Thoracic aorta (tissue), 2 donors: Measurements from ENCODE around the gene STAMBPL1. TPM values are rescaled to one million over a fixed set of nuclear protein-coding genes. Genes with fewer than 3 reads are reported as not detected.

Experiments used
- ATAC-seq: fragments of 150-250 bp; one replicate; pipeline ENCODE4 v1.8.0; 2017; ENCODE audit warnings: low read depth; ENCODE audit not compliant: insufficient number of reproducible peaks, low FRiP score
- DNase-seq: peaks from one replicate; pipeline ENCODE4 v3.0.0-alpha.2; 2020; ENCODE audit warnings: low spot score
- H3K27ac ChIP-seq, 2 donors: fragments of 200-600 bp; sonication (generic); 1 replicate in 1 of 2; 2 replicates in 1 of 2; pipeline ENCODE4 v1.5.1; 2016; ENCODE audit warnings: mild to moderate bottlenecking in 2 of 2, moderate library complexity in 2 of 2
- H3K27me3 ChIP-seq: fragments of 200-600 bp; sonication (generic); replicated peaks from 2 replicates; pipeline ENCODE4 v1.6.0; 2016; ENCODE audit warnings: mild to moderate bottlenecking; ENCODE audit not compliant: insufficient read depth
- H3K36me3 ChIP-seq: fragments of 200-600 bp; sonication (generic); one replicate; pipeline ENCODE4 v1.5.1; 2016
- H3K4me1 ChIP-seq, 2 donors: fragments of 200-600 bp; sonication (generic); 1 replicate in 1 of 2; 2 replicates in 1 of 2; pipeline versions ENCODE4 v1.5.1 to v1.6.0; 2016; ENCODE audit warnings: low read depth in 2 of 2, mild to moderate bottlenecking in 1 of 2; ENCODE audit not compliant: control insufficient read depth in 1 of 2
- H3K4me3 ChIP-seq: fragments of 200-600 bp; sonication (generic); 2 replicates; pipeline ENCODE4 v1.5.1; 2016; ENCODE audit warnings: mild to moderate bottlenecking
- H3K9me3 ChIP-seq: fragments of 200-600 bp; sonication (generic); 2 replicates; pipeline ENCODE4 v1.5.1; 2016
- CTCF ChIP-seq: fragments of 200-600 bp; sonication (generic); IDR thresholded peaks from one replicate; pipeline ENCODE4 v1.5.1; 2019; ENCODE audit warnings: antibody characterized with exemption
- total RNA-seq, 2 donors: library from RNA; depleted of rRNA; stranded (reverse); fragments of >200 nt; gene quantifications; one replicate each; pipeline versions ENCODE4 v1.1.0 to v1.2.3, GENCODE V29; 2016

STAMBPL1 gene
- total RNA-seq, 2 donors from 2014 or later, result 2.2 to 10.0 TPM

- Histone ChIP-seq H3K27me3 (no peaks in the 10 kb centered on the region), H3K36me3 (no peaks in the 10 kb centered on the region), H3K9me3 (no peaks in the 10 kb centered on the region), H3K4me3 (no peak overlapping the region), H3K27ac (no peak overlapping the region), H3K4me1 (no peaks in the 10 kb centered on the region)
- TF ChIP-seq CTCF, result no peak
- ATAC-seq (no peak), DNase-seq (no peak)
These were observed 39.9 kb upstream of the STAMBPL1 start for GRCh38 chr10:88840104-88840503.

GRCh38 chr10:88840881-88841280 is 39.2 kb upstream of the STAMBPL1 start:
- Histone ChIP-seq H3K27me3 (no peaks in the 10 kb centered on the region), H3K4me3 (no peak overlapping the region), H3K27ac (no peak overlapping the region), H3K4me1 (no peaks in the 10 kb centered on the region), H3K36me3 (no peaks in the 10 kb centered on the region), H3K9me3 (no peaks in the 10 kb centered on the region)
- DNase-seq (no peak), ATAC-seq (no peak)
- no peak for TF ChIP-seq CTCF

- no peaks in the 10 kb centered on the region for H3K9me3 ChIP-seq
- H3K27me3 ChIP-seq, result no peaks in the 10 kb centered on the region
- no peak overlapping the region for H3K27ac ChIP-seq
- no peaks in the 10 kb centered on the region for H3K36me3 ChIP-seq
- no peak overlapping the region for H3K4me3 ChIP-seq
- DNase-seq (no peak), ATAC-seq (no peak)
- no peak for TF ChIP-seq CTCF
- H3K4me1 ChIP-seq, result no peaks in the 10 kb centered on the region
These were observed 38.5 kb upstream of the STAMBPL1 start for GRCh38 chr10:88841316-88842111.

GRCh38 chr10:88843171-88843570 is 36.9 kb upstream of the STAMBPL1 start:
- no peak overlapping the region for H3K27ac ChIP-seq
- H3K27me3 ChIP-seq, result no peaks in the 10 kb centered on the region
- no peaks in the 10 kb centered on the region for H3K36me3 ChIP-seq
- DNase-seq, result no peak
- no peak for TF ChIP-seq CTCF
- H3K9me3 ChIP-seq, result no peaks in the 10 kb centered on the region
- H3K4me3 ChIP-seq, result no peak overlapping the region
- no peaks in the 10 kb centered on the region for H3K4me1 ChIP-seq
- ATAC-seq, result no peak

- no peaks in the 10 kb centered on the region for H3K36me3 ChIP-seq
- H3K27me3 ChIP-seq, result no peaks in the 10 kb centered on the region
- no peak overlapping the region for H3K4me3 ChIP-seq
- ATAC-seq (no peak), DNase-seq (no peak)
- TF ChIP-seq CTCF, result no peak
- no peaks in the 10 kb centered on the region for H3K4me1 ChIP-seq
- no peaks in the 10 kb centered on the region for H3K9me3 ChIP-seq
- no peak overlapping the region for H3K27ac ChIP-seq
These were observed 31.5 kb upstream of the STAMBPL1 start for GRCh38 chr10:88848499-88848898.
